Measurements from ENCODE around the gene KIF2C. TPM values are rescaled to one million over a fixed set of nuclear protein-coding genes. Genes with fewer than 3 reads are reported as not detected.

The KIF2C gene
- polyA plus RNA-seq, 1 of the 3 experiments (the other 2 are of a cell fraction) = 20.7 TPM

DNA sequence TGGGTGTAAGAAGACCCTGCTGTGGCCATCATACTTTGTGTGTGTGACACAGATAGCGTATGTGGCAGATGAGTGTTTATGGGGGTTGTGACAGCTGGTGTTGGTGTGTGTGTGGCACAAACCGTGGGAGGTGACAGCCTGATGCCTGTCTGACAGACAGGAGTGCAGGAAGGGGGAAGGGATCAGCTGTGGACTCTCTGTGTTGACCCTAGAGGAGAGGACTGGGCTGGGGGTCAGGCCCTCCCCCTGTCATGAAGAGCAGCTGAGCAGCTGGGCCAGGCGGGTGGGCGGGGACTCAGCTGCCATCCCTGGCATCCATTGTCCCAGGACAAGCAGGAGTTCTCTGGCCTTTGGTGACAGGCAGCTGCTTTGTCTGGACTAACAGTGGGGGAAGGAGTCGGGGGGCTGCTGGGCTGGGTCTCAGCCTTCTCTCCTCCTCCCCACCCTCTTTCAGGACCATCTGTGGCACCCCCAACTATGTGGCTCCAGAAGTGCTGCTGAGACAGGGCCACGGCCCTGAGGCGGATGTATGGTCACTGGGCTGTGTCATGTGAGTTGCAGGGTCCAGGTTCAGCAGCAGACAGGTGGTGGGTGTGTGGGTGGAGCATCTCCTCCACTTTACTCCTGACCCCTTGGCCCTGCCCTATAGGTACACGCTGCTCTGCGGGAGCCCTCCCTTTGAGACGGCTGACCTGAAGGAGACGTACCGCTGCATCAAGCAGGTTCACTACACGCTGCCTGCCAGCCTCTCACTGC is 62.8 kb downstream of the KIF2C start (continued):
- TF ChIP-seq, protein P1, sequence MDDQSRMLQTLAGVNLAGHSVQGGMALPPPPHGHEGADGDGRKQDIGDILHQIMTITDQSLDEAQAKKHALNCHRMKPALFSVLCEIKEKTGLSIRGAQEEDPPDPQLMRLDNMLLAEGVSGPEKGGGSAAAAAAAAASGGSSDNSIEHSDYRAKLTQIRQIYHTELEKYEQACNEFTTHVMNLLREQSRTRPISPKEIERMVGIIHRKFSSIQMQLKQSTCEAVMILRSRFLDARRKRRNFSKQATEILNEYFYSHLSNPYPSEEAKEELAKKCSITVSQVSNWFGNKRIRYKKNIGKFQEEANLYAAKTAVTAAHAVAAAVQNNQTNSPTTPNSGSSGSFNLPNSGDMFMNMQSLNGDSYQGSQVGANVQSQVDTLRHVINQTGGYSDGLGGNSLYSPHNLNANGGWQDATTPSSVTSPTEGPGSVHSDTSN (IDR thresholded peaks at IDR 0.05) = no peak
- TF ChIP-seq, protein P2, sequence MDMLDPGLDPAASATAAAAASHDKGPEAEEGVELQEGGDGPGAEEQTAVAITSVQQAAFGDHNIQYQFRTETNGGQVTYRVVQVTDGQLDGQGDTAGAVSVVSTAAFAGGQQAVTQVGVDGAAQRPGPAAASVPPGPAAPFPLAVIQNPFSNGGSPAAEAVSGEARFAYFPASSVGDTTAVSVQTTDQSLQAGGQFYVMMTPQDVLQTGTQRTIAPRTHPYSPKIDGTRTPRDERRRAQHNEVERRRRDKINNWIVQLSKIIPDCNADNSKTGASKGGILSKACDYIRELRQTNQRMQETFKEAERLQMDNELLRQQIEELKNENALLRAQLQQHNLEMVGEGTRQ (IDR thresholded peaks at IDR 0.05; ENCODE audit: borderline replicate concordance, low read depth, low read length) = no peak
- TF ChIP-seq NFIC (IDR thresholded peaks at IDR 0.05; ENCODE audit: borderline replicate concordance) (no peak), ELF1 (IDR thresholded peaks at IDR 0.05) (no peak), RCOR1 (IDR thresholded peaks at IDR 0.05; ENCODE audit: low read length) (no peak), FOSL2 (IDR thresholded peaks at IDR 0.05; ENCODE audit: borderline replicate concordance, low read depth) (no peak), GATA2 (CRISPR knock-in tag; IDR thresholded peaks at IDR 0.05) (no peak), FOXM1 (IDR thresholded peaks at IDR 0.05; ENCODE audit: low read depth) (no peak), FOXJ3 (CRISPR knock-in tag; IDR thresholded peaks at IDR 0.05) (no peak)
- TF ChIP-seq, protein P3, sequence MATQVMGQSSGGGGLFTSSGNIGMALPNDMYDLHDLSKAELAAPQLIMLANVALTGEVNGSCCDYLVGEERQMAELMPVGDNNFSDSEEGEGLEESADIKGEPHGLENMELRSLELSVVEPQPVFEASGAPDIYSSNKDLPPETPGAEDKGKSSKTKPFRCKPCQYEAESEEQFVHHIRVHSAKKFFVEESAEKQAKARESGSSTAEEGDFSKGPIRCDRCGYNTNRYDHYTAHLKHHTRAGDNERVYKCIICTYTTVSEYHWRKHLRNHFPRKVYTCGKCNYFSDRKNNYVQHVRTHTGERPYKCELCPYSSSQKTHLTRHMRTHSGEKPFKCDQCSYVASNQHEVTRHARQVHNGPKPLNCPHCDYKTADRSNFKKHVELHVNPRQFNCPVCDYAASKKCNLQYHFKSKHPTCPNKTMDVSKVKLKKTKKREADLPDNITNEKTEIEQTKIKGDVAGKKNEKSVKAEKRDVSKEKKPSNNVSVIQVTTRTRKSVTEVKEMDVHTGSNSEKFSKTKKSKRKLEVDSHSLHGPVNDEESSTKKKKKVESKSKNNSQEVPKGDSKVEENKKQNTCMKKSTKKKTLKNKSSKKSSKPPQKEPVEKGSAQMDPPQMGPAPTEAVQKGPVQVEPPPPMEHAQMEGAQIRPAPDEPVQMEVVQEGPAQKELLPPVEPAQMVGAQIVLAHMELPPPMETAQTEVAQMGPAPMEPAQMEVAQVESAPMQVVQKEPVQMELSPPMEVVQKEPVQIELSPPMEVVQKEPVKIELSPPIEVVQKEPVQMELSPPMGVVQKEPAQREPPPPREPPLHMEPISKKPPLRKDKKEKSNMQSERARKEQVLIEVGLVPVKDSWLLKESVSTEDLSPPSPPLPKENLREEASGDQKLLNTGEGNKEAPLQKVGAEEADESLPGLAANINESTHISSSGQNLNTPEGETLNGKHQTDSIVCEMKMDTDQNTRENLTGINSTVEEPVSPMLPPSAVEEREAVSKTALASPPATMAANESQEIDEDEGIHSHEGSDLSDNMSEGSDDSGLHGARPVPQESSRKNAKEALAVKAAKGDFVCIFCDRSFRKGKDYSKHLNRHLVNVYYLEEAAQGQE (IDR thresholded peaks at IDR 0.05; ENCODE audit: low read depth, low read length) = no peak
- TF ChIP-seq, protein P4, sequence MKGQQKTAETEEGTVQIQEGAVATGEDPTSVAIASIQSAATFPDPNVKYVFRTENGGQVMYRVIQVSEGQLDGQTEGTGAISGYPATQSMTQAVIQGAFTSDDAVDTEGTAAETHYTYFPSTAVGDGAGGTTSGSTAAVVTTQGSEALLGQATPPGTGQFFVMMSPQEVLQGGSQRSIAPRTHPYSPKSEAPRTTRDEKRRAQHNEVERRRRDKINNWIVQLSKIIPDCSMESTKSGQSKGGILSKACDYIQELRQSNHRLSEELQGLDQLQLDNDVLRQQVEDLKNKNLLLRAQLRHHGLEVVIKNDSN (IDR thresholded peaks at IDR 0.05; ENCODE audit: borderline replicate concordance, low read depth) = no peak

DNA sequence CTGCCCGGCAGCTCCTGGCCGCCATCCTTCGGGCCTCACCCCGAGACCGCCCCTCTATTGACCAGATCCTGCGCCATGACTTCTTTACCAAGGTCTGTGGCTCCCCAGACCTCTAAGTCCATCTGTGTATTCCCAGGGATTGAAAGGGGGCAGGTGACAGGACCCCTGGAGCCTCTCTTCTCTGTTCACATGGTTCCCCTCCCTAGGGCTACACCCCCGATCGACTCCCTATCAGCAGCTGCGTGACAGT is 63.4 kb downstream of the KIF2C start:
- 100% methylated on average over 3 of the region's 9 CpGs for WGBS (ENCODE audit: low lambda C conversion rate)
- Histone ChIP-seq H3K4me1 (ENCODE audit: control insufficient read depth in 1 of 2, insufficient read depth in 2 of 2, low read depth in 1 of 2, low read length in 1 of 2) (peaks cover 34 to 40% of the 10 kb centered on the region in 2 experiments; a peak in 3 of 4 replicates), H3K79me2 (ENCODE audit: insufficient read depth) (peaks cover 59% of the 10 kb centered on the region), H3K36me3 (replicated peaks in 1 of 2; ENCODE audit: control insufficient read depth in 1 of 2, insufficient read depth in 2 of 2, low read length in 1 of 2) (peaks cover 43 to 49% of the 10 kb centered on the region in 2 experiments), H3K9me3 (no peaks in the 10 kb centered on the region), H3K4me3 (ENCODE audit: low read depth in 2 of 2, low read length in 1 of 2) (peak overlapping the region; percentile 87 to 96; a peak in 3 of 4 replicates), H3K9me2 (no peaks in the 10 kb centered on the region), H3K4me2 (peak overlapping the region; percentile 98), H3K9ac (peak overlapping the region; percentile 98), H3K27me3 (ENCODE audit: insufficient read depth) (no peaks in the 10 kb centered on the region), H2AFZ (ENCODE audit: low read depth) (no peak overlapping the region), H4K20me1 (ENCODE audit: insufficient read depth) (peaks cover 32% of the 10 kb centered on the region), H3K27ac (ENCODE audit: low read depth in 2 of 2, low read length in 1 of 2) (peak overlapping the region in 1 of 2 experiments; percentile 100; a peak in 1 of 4 replicates), H3F3A (replicated peaks; ENCODE audit: insufficient read depth) (peaks cover 38% of the 10 kb centered on the region)
- no peak for DNase-seq
- CTCF ChIA-PET = no interaction called here
- POLR2A ChIA-PET = no interaction called here
- no peak for TF ChIP-seq POLR2AphosphoS5 (IDR thresholded peaks at IDR 0.05; ENCODE audit: low read depth, low read length)
- TF ChIP-seq, protein P3 (IDR thresholded peaks at IDR 0.05; ENCODE audit: low read depth, low read length) = no peak
- TF ChIP-seq TCF12 (IDR thresholded peaks at IDR 0.05) = no peak
- TF ChIP-seq FOXJ3 (CRISPR knock-in tag; IDR thresholded peaks at IDR 0.05) = no peak
- no peak for TF ChIP-seq RAD21 (IDR thresholded peaks at IDR 0.05; ENCODE audit: low read length)
- TF ChIP-seq, protein P5, sequence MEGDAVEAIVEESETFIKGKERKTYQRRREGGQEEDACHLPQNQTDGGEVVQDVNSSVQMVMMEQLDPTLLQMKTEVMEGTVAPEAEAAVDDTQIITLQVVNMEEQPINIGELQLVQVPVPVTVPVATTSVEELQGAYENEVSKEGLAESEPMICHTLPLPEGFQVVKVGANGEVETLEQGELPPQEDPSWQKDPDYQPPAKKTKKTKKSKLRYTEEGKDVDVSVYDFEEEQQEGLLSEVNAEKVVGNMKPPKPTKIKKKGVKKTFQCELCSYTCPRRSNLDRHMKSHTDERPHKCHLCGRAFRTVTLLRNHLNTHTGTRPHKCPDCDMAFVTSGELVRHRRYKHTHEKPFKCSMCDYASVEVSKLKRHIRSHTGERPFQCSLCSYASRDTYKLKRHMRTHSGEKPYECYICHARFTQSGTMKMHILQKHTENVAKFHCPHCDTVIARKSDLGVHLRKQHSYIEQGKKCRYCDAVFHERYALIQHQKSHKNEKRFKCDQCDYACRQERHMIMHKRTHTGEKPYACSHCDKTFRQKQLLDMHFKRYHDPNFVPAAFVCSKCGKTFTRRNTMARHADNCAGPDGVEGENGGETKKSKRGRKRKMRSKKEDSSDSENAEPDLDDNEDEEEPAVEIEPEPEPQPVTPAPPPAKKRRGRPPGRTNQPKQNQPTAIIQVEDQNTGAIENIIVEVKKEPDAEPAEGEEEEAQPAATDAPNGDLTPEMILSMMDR (IDR thresholded peaks at IDR 0.05) = no peak
- TF ChIP-seq GABPA (IDR thresholded peaks at IDR 0.05; ENCODE audit: low read depth) = no peak
- TF ChIP-seq, protein P2 (IDR thresholded peaks at IDR 0.05; ENCODE audit: borderline replicate concordance, low read depth, low read length) = no peak
- TF ChIP-seq, protein P4 (IDR thresholded peaks at IDR 0.05; ENCODE audit: borderline replicate concordance, low read depth) = no peak
